ENCODE measurements around the gene ZBTB8A. TPM values are rescaled to one million over a fixed set of nuclear protein-coding genes. Genes with fewer than 3 reads are reported as not detected.
A peak's percentile ranks its signal among the peaks of the same experiment; 100 is the strongest.
"Not testable (repeated sequence)": the region's sequence is repeated elsewhere in the genome, so short reads cannot be mapped to it uniquely, and the experiment has no call there.

The ZBTB8A gene
- total and polyA plus RNA-seq, 12 donors: 1.3 to 8.3 (median 4.7) TPM

- Histone ChIP-seq H3K9me3 (replicated peaks in 1 of 3) (no peaks in the 10 kb centered on the region), H3K4me3 (no peak overlapping the region), H3K27me3 (no peaks in the 10 kb centered on the region), H3K4me1 (replicated peaks in 1 of 2) (no peaks in the 10 kb centered on the region), H3K36me3 (replicated peaks in 1 of 2) (no peaks in the 10 kb centered on the region), H3K27ac (no peak overlapping the region)
- TF ChIP-seq CTCF (IDR thresholded peaks at IDR 0.05) (no peak), POLR2A (IDR thresholded peaks at IDR 0.05) (no peak)
- no peak for DNase-seq
- 85 to 95% (median 93%) methylated on average over 6 of the region's 6 CpGs for WGBS, 4 donors
- intact Hi-C loops (cut with DNase I): loop anchor here in 1 of 2 donors (10.0 kb wide), 2 partner anchors 104 to 354 kb away; partner anchors contain the start of gene FNDC5
These were observed 18.1 kb upstream of the ZBTB8A start for GRCh38 chr1:32521165-32521564.

- 79 to 88% (median 82%) methylated on average over 3 of the region's 3 CpGs for WGBS, 4 donors
- no peak for TF ChIP-seq CTCF (IDR thresholded peaks at IDR 0.05)
- TF ChIP-seq POLR2A (IDR thresholded peaks at IDR 0.05): no peak
- intact Hi-C loops (cut with DNase I): loop anchor here in 1 of 2 donors (10.0 kb wide), 2 partner anchors 100 to 350 kb away; partner anchors contain the start of gene FNDC5
These were observed 14.2 kb upstream of the ZBTB8A start for GRCh38 chr1:32525053-32525452.

GRCh38 chr1:32525661-32526444 lies 13.4 kb upstream of the ZBTB8A start:
- no peaks in the 10 kb centered on the region for H3K27me3 ChIP-seq
- intact Hi-C loops (cut with DNase I): loop anchor here in 1 of 2 donors (10.0 kb wide), 2 partner anchors 99 to 349 kb away; partner anchors contain the start of gene FNDC5
- 81 to 90% (median 88%) methylated on average over 9 of the region's 9 CpGs for WGBS, 4 donors

More at GRCh38 chr1:32525053-32525452, 14.2 kb upstream of the ZBTB8A start:
- Histone ChIP-seq H3K4me1 (replicated peaks in 1 of 2) (no peaks in the 10 kb centered on the region), H3K9me3 (replicated peaks in 1 of 3) (no peaks in the 10 kb centered on the region), H3K36me3 (replicated peaks in 1 of 2) (no peaks in the 10 kb centered on the region), H3K4me3 (no peak overlapping the region), H3K27ac (no peak overlapping the region), H3K27me3 (no peaks in the 10 kb centered on the region)
- no peak for DNase-seq

GRCh38 chr1:32528550-32528949 lies 10.7 kb upstream of the ZBTB8A start:
- 87 to 91% (median 89%) methylated on average over 10 of the region's 10 CpGs for WGBS, 4 donors
- H3K36me3 ChIP-seq (replicated peaks in 1 of 2); H3K9me3 ChIP-seq (replicated peaks in 1 of 3); H3K4me1 ChIP-seq (replicated peaks in 1 of 2); H3K4me3 ChIP-seq; DNase-seq; H3K27me3 ChIP-seq; H3K27ac ChIP-seq: not testable (repeated sequence)
- intact Hi-C loops (cut with DNase I): loop anchor here in 1 of 2 donors (10.0 kb wide), 2 partner anchors 96 to 346 kb away; partner anchors contain the start of gene FNDC5

More at GRCh38 chr1:32525661-32526444, 13.4 kb upstream of the ZBTB8A start:
- TF ChIP-seq CTCF (IDR thresholded peaks at IDR 0.05) (no peak), POLR2A (IDR thresholded peaks at IDR 0.05) (no peak)
- Histone ChIP-seq H3K4me1 (replicated peaks in 1 of 2) (no peaks in the 10 kb centered on the region), H3K27ac (no peak overlapping the region), H3K36me3 (replicated peaks in 1 of 2) (no peaks in the 10 kb centered on the region), H3K4me3 (no peak overlapping the region), H3K9me3 (replicated peaks in 1 of 3) (no peaks in the 10 kb centered on the region)
- DNase-seq: peak in 6 of 7 donors; percentile 25 to 70 (median 56)

Measured in adrenal gland (tissue), 12 donors.